Lung (tissue), 12 donors: ENCODE data around the gene CHSY3. TPM values are rescaled to one million over a fixed set of nuclear protein-coding genes. Genes with fewer than 3 reads are reported as not detected.
"Not testable (repeated sequence)": the region's sequence is repeated elsewhere in the genome, so short reads cannot be mapped to it uniquely, and the experiment has no call there.

Source experiments
- ATAC-seq: fragments of 200-7000 bp; cut with Tn5 transposase; one replicate; pipeline ENCODE4 v1.9.1; 2020; ENCODE audit warnings: moderate number of reproducible peaks; ENCODE audit not compliant: insufficient read depth, low FRiP score
- DNase-seq, 3 donors: peaks; one replicate each; pipeline ENCODE4 v3.0.0-alpha.2; 2013 to 2017
- H3K27ac ChIP-seq, 2 donors: one replicate each; pipeline ENCODE4 v1.5.1; 2013; ENCODE audit warnings: mild to moderate bottlenecking in 2 of 2, moderate library complexity in 2 of 2, control low read depth in 1 of 2, inconsistent platforms in 1 of 2, low read depth in 1 of 2, low read length in 1 of 2
- H3K27me3 ChIP-seq, 3 donors: one replicate each; pipeline ENCODE4 v1.5.1; 2013; ENCODE audit warnings: low read length in 2 of 3; ENCODE audit not compliant: control insufficient read depth in 3 of 3, insufficient read depth in 3 of 3
- H3K36me3 ChIP-seq, 4 donors: one replicate each; pipeline ENCODE4 v1.5.1; 2013; ENCODE audit warnings: low read length in 4 of 4, mild to moderate bottlenecking in 1 of 4, moderate library complexity in 1 of 4; ENCODE audit not compliant: control insufficient read depth in 4 of 4, insufficient read depth in 4 of 4
- H3K4me1 ChIP-seq, 5 donors: one replicate each; pipeline ENCODE4 v1.5.1; 2013; ENCODE audit warnings: low read length in 5 of 5, mild to moderate bottlenecking in 2 of 5, moderate library complexity in 1 of 5; ENCODE audit not compliant: control insufficient read depth in 5 of 5, insufficient read depth in 5 of 5
- H3K4me3 ChIP-seq: one replicate; pipeline ENCODE4 v1.5.1; 2013; ENCODE audit warnings: mild to moderate bottlenecking, control low read depth, moderate library complexity
- H3K9ac ChIP-seq, 2 donors: one replicate each; pipeline ENCODE4 v1.5.1; 2013; ENCODE audit warnings: low read length in 2 of 2, control low read depth in 1 of 2; ENCODE audit not compliant: insufficient read depth in 1 of 2
- H3K9me3 ChIP-seq, 4 donors: one replicate each; pipeline ENCODE4 v1.5.1; 2013; ENCODE audit warnings: low read length in 3 of 4, mild to moderate bottlenecking in 1 of 4, moderate library complexity in 1 of 4; ENCODE audit not compliant: control insufficient read depth in 4 of 4, insufficient read depth in 3 of 4
- WGBS, 2 donors: extraction: QIAGEN DNeasy Blood & Tissue Kit; methylation state at CpG; one replicate each; pipeline ENCODE4 v1.1.7; 2013; 5-methylcytosine and 5-hydroxymethylcytosine counted together
- polyA plus RNA-seq, 2 donors: library from polyadenylated mRNA; stranded (reverse); fragments of 200-250 nt; gene quantifications; one replicate each; pipeline ENCODE4 v1.2.1, GENCODE V29; 2013
- total RNA-seq, 2 donors: library from RNA; depleted of rRNA in 1 of 2; stranded (reverse); fragments of >200 nt in 1 of 2; gene quantifications; one replicate each; pipeline ENCODE4 v1.2.1, GENCODE V29; 2014 to 2021
- TF ChIP-seq, protein P1 (sequence below): IDR thresholded peaks from 2 replicates; pipeline ENCODE4 v1.5.1; 2012; ENCODE audit warnings: mild to moderate bottlenecking; ENCODE audit errors: control extremely low read depth, extremely low read depth
- donor health status: control.
- donor health status: control.
- donor health status: Bipolar disorder and iron deficiency.
- donor health status: healthy.
- donor health status: DM: yes; HTN: yes; CAD: no.

Gene CHSY3
- total and polyA plus RNA-seq, 4 donors = 0.41 to 6.7 (median 3.0) TPM

DNA sequence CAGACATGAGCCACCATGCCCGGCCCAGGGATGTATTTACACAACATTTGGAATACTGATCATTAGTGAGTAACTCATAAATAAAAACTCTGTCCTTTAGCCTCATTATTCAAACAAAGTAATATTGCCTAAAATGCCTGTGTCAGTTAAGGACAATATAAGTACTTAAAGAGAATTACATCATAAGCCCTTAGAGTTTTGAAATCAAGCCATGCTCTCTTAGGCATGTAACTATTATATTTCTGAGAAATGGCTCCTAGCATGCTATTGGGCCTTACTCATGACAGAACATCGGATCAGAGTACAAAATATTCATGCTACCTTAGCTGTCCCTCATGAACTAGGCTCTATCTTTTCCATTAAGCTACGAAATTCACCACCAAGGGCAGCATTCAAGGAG, 309.3 kb downstream of the CHSY3 start:
- no peak overlapping the region for H3K27ac ChIP-seq
- peak; percentile 19 for ATAC-seq
- 70 to 81% methylated on average over 3 of the region's 3 CpGs for WGBS, 2 donors

DNA sequence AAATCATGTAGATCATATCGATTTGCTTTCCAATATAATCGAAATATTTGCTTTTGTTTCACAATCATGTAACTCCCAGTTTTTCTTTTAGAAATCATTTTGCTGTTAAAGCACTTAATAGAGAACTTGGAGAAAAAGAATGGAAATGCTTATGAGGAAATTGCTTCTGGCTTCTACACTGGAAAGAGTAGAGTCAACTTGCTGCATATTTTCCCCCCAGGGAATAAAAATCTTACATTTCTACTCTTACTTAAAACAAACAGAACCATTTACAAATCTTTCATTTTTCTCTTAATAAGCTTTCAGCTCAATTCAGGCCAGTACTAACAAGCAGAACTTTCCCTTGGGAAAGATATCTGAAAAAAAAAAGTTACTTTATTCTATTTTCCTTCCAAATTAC, 312.0 kb downstream of the CHSY3 start:
- DNase-seq (no peak), ATAC-seq (no peak)
- H3K4me3 ChIP-seq = no peak overlapping the region
- TF ChIP-seq, protein P1, sequence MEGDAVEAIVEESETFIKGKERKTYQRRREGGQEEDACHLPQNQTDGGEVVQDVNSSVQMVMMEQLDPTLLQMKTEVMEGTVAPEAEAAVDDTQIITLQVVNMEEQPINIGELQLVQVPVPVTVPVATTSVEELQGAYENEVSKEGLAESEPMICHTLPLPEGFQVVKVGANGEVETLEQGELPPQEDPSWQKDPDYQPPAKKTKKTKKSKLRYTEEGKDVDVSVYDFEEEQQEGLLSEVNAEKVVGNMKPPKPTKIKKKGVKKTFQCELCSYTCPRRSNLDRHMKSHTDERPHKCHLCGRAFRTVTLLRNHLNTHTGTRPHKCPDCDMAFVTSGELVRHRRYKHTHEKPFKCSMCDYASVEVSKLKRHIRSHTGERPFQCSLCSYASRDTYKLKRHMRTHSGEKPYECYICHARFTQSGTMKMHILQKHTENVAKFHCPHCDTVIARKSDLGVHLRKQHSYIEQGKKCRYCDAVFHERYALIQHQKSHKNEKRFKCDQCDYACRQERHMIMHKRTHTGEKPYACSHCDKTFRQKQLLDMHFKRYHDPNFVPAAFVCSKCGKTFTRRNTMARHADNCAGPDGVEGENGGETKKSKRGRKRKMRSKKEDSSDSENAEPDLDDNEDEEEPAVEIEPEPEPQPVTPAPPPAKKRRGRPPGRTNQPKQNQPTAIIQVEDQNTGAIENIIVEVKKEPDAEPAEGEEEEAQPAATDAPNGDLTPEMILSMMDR = no peak
- H3K9me3 ChIP-seq = peaks cover 0 to 2% (median 0%) of the 10 kb centered on the region in 4 donors
- no peaks in the 10 kb centered on the region for H3K27me3 ChIP-seq
- WGBS, 2 donors = 89 to 90% methylated on average over 2 of the region's 2 CpGs
- no peak overlapping the region for H3K9ac ChIP-seq
- H3K36me3 ChIP-seq = no peaks in the 10 kb centered on the region
- H3K27ac ChIP-seq = no peak overlapping the region
- H3K4me1 ChIP-seq = no peaks in the 10 kb centered on the region

More for the DNA sequence above, 309.3 kb downstream of the CHSY3 start:
- peaks cover 0 to 2% (median 0%) of the 10 kb centered on the region in 4 donors for H3K9me3 ChIP-seq
- no peaks in the 10 kb centered on the region for H3K36me3 ChIP-seq
- H3K9ac ChIP-seq = no peak overlapping the region
- no peak overlapping the region for H3K4me3 ChIP-seq
- no peak for DNase-seq
- TF ChIP-seq, protein P1 = no peak
- no peaks in the 10 kb centered on the region for H3K4me1 ChIP-seq
- H3K27me3 ChIP-seq = no peaks in the 10 kb centered on the region

DNA sequence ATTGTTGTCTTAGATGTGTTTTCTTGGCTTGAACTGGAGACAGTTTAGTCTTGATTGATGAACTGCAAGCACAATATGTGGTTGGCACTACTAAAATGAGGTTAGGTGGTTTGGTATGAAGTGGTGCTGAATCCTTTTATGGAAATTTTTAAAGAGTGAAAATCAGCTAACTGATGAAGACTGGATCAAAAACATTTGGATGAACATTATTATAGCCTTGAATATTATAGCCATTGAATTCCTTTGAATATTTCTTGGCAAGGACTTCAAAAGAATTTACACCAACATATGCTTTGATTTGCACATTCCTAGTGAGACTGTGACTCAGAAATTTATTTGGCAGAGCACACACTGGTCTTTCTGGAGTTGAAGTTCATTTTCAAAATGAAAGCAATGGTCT, 318.3 kb downstream of the CHSY3 start:
- TF ChIP-seq, protein P1 = no peak
- peaks cover 0 to 3% (median 0%) of the 10 kb centered on the region in 5 donors for H3K4me1 ChIP-seq
- no peak overlapping the region for H3K27ac ChIP-seq
- H3K36me3 ChIP-seq = no peaks in the 10 kb centered on the region
- H3K9me3 ChIP-seq = no peaks in the 10 kb centered on the region
- H3K4me3 ChIP-seq = no peak overlapping the region
- no peaks in the 10 kb centered on the region for H3K27me3 ChIP-seq
- DNase-seq = peak in 2 of 3 donors; percentile 77 to 85
- H3K9ac ChIP-seq = no peak overlapping the region
- no peak for ATAC-seq

DNA sequence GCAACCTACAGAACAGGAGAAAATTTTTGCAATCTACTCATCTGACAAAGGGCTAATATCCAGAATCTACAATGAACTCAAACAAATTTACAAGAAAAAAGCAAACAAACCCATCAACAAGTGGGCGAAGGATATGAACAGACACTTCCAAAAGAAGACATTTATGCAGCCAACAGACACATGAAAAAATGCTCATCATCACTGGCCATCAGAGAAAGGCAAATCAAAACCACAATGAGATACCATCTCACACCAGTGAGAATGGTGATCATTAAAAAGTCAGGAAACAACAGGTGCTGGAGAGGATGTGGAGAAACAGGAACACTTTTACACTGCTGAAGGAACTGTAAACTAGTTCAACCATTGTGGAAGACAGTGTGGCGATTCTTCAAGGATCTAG, 322.3 kb downstream of the CHSY3 start:
- not testable (repeated sequence) for H3K27me3 ChIP-seq, H3K36me3 ChIP-seq, H3K9ac ChIP-seq, H3K9me3 ChIP-seq, H3K4me3 ChIP-seq, DNase-seq, ATAC-seq, H3K4me1 ChIP-seq, H3K27ac ChIP-seq
- 87 to 94% methylated on average over 2 of the region's 2 CpGs for WGBS, 2 donors
